ENCODE data around the gene DISP1. TPM values are rescaled to one million over a fixed set of nuclear protein-coding genes. Genes with fewer than 3 reads are reported as not detected.

Gene DISP1
- total RNA-seq = 8.5 TPM

GRCh38 chr1:222814536-222815439 lies at the start of gene DISP1:
Gene DISP1, plus strand, starts transcription at chr1:222815039. Its CDS starts 127,785 bp downstream, at chr1:222942824.

Other genes with a start within 250 kb of the DISP1 start
- gene TAF1A, start 225.1 kb upstream of the DISP1 start, total RNA-seq = 15.9 TPM
- 57.4 TPM for gene MIA3, start 196.9 kb upstream of the DISP1 start, total RNA-seq
- gene AIDA, start 102.5 kb upstream of the DISP1 start, total RNA-seq = 50.3 TPM
- gene BROX, start 102.5 kb upstream of the DISP1 start, total RNA-seq = 56.3 TPM
- gene FAM177B, start 77.8 kb upstream of the DISP1 start, total RNA-seq = 0.23 TPM